CD4-positive, alpha-beta T cell treated with Interleukin-21 for 1 hour (primary cell): ENCODE data around the gene DGKI.
"Not testable (repeated sequence)": the region's sequence is repeated elsewhere in the genome, so short reads cannot be mapped to it uniquely, and the experiment has no call there.

Experiments
- DNase-seq: peaks from one replicate; pipeline ENCODE4 v3.0.0-alpha.2; 2020

Gene DGKI

GRCh38 chr7:137728426-137728825, 118.3 kb downstream of the DGKI start:
- no peak for DNase-seq

GRCh38 chr7:137727413-137727812, 119.4 kb downstream of the DGKI start:
- DNase-seq = no peak

GRCh38 chr7:137718355-137718754, 128.4 kb downstream of the DGKI start:
- DNase-seq = no peak

GRCh38 chr7:137717811-137718271, 128.9 kb downstream of the DGKI start:
- DNase-seq = no peak

GRCh38 chr7:137717045-137717444, 129.7 kb downstream of the DGKI start:
- no peak for DNase-seq

- no peak for DNase-seq
These were observed 130.7 kb downstream of the DGKI start for GRCh38 chr7:137716061-137716460.

- DNase-seq = no peak
These were observed 131.2 kb downstream of the DGKI start for GRCh38 chr7:137715533-137715932.

- DNase-seq = no peak
These were observed 131.7 kb downstream of the DGKI start for GRCh38 chr7:137715121-137715520.

GRCh38 chr7:137706330-137706729, 140.4 kb downstream of the DGKI start:
- not testable (repeated sequence) for DNase-seq

- DNase-seq = no peak
These were observed 142.1 kb downstream of the DGKI start for GRCh38 chr7:137704723-137705122.

- no peak for DNase-seq
These were observed 143.3 kb downstream of the DGKI start for GRCh38 chr7:137703291-137704010.

- DNase-seq = no peak
These were observed 149.8 kb downstream of the DGKI start for GRCh38 chr7:137696988-137697387.

GRCh38 chr7:137696376-137696775, 150.4 kb downstream of the DGKI start:
- no peak for DNase-seq

- DNase-seq = no peak
These were observed 150.8 kb downstream of the DGKI start for GRCh38 chr7:137695942-137696341.

GRCh38 chr7:137695494-137695893, 151.3 kb downstream of the DGKI start:
- no peak for DNase-seq

- no peak for DNase-seq
These were observed 152.4 kb downstream of the DGKI start for GRCh38 chr7:137694405-137694804.

- no peak for DNase-seq
These were observed 154.4 kb downstream of the DGKI start for GRCh38 chr7:137692399-137692798.

- no peak for DNase-seq
These were observed 155.2 kb downstream of the DGKI start for GRCh38 chr7:137691566-137691965.

GRCh38 chr7:137690635-137691034, 156.1 kb downstream of the DGKI start:
- DNase-seq = no peak

GRCh38 chr7:137689761-137690160, 157.0 kb downstream of the DGKI start:
- no peak for DNase-seq

GRCh38 chr7:137687556-137688265, 159.1 kb downstream of the DGKI start:
- DNase-seq = no peak

- DNase-seq = no peak
These were observed 161.2 kb downstream of the DGKI start for GRCh38 chr7:137685433-137686164.

GRCh38 chr7:137684776-137685175, 162.0 kb downstream of the DGKI start:
- no peak for DNase-seq

- DNase-seq = no peak
These were observed 162.5 kb downstream of the DGKI start for GRCh38 chr7:137684316-137684715.
